Stimulated activated CD4-positive, alpha-beta T cell treated with anti-CD3 and anti-CD28 coated beads, Interleukin-4, amount 100 ng/mL, for 48 hours (primary cell): ENCODE measurements around the gene KIF17.
"Not testable (repeated sequence)": the region's sequence is repeated elsewhere in the genome, so short reads cannot be mapped to it uniquely, and the experiment has no call there.

Source experiments
- DNase-seq, 2 donors: peaks; one replicate each; pipeline ENCODE4 v3.0.0-alpha.2; 2020; ENCODE audit warnings: low read depth in 2 of 2

KIF17 gene

DNA sequence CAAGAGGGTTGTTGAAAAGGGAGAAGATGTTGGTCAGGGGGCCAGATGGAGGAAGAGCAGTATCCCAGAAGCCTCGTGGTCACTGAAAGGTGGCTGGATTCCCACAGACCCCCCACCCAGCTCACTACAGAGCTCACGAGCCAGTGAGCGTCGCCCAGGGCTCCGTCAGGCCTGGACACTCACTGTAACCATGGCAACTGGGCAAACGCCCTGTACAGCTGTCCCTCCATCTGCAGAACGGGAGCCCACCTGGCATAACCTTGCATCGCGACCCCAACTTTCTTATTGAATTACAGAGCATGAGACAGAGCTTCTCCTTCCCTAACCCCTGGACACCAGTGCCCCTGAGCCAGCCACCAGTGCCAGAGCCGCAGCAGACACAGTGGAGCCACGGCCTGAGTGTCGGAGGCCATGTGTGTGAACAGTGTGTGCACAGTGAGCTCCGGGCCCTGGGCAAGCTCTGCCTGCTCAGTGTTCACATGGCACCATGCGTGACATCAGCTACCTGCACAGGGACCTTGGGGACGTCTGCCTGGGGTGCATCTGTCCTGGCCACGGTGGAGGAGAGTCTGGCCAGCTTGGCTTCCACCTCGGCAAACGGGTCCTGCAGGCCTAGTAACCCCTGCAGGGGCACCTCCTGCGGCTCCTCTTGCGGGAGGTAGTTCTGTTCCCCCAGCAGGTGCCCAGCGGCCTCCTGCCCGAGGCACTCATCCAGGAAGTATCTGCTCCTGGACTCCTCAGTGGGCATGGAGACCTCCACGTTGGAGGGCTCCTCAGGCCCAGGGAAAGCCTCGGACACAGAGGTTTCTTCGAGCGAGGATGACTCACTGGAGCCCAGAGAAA, 30.7 kb downstream of the KIF17 start:
- no peak for DNase-seq

DNA sequence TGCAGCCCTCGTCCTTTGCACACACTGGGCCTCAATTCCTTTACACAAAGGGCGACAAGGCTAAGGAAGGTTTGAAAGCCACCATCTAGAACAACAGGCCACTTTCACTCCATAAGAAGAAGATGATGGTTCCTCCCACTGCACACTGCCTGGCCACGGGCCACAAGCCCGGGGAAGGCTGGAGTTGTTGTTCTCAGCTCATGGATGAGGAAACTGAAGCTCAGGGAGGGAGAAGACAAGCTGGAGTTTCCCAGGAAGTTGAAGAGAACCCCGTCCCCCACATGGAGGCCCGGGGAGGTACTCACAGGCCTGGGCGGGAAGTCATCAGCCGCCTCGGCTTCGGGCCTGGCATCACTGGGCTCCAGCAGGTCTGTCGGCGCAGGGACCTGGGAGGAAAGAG, 32.1 kb downstream of the KIF17 start:
- no peak for DNase-seq

DNA sequence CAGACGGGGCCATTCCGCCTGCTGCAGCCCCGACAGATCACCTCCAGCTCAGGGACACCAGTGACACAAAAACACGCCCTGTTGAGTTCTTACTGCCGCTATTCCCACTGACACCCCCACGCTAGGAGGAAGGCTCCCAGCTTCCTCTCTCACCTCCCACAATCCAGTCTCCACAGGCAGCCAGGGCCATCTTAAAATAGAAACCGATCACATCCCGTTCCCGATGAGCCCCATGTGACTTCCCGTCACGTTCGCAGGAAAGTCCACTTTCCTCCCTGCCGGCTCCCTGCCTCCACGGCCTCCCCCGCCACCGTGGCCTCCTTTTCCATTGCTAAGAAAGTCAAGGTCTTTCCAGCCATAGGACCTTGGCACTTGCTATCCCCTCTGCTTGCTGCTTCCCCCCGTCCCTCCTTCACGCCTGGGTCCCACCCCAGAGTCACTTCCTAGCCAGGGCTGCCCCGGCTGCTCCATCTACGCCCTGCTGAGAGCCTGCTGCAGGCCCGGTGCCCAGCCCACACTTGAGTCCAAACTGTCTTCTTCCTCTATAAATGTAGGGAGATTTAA, 32.6 kb downstream of the KIF17 start:
- no peak for DNase-seq

DNA sequence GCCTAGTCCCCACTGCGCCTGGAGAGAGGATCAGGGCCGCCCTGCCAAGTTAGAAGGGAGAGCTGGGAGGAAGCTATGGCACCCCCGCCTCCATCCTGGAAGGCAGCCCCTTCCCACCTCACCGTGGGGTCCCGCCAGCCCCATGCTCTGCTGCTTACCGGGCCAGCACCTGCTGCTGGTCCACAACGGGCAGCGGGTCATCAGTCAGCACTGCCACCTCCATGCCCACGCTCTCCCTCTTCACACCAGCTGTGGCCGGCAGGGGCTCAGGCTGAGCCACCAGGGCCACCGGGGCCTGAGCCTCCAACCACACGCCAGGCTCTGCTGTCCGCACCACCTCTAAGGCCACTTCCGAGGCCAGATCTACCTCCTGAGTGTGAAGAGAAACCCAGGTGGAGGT, 33.2 kb downstream of the KIF17 start:
- no peak for DNase-seq

DNA sequence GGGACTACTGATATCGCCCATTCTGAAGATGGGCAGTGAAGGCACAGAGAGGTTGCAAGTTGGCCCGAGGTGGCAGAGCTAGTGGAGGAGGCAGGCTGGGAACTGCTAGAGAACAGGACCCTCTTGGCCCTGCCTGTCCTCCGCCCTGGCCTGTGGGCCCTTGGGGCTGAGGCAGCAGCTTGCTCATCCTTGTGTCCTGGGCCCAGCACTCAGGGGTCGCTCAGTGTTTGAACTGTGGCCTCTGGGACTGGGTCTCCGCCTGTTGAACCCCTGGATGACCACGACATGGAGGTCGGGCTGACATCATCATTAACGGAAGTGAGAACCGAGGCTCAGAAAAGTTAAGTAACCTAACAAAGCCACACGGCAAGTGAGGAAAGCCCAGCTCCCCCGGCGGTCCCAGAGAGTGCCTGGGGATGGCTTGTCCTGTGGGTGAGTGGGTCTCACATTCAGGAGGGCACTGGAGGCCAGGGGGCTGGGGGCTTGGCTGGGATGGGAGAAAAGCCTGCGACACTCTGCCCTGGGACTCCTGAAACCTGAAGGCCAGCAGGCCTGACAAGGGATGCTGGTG, 33.7 kb downstream of the KIF17 start:
- DNase-seq, result no peak

DNA sequence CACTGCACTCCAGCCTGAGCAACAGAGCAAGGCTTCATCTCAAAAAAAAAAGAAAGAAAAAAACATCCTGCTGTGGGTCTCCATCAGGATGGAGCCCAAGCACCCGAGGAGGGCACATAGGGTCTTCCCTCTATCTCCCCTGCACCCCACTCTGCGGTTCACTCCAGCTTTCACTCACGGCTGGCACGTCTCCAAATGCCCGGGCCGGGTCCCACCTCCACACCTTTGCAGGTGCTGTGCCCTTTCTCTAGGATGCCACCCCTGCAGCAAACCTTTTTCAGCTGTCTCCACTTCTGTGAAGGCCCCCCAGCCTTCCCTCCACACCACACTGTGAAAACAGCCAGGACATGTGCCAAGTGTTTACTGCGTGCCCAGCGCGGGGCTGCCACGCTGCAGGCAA, 34.2 kb downstream of the KIF17 start:
- no peak for DNase-seq

DNA sequence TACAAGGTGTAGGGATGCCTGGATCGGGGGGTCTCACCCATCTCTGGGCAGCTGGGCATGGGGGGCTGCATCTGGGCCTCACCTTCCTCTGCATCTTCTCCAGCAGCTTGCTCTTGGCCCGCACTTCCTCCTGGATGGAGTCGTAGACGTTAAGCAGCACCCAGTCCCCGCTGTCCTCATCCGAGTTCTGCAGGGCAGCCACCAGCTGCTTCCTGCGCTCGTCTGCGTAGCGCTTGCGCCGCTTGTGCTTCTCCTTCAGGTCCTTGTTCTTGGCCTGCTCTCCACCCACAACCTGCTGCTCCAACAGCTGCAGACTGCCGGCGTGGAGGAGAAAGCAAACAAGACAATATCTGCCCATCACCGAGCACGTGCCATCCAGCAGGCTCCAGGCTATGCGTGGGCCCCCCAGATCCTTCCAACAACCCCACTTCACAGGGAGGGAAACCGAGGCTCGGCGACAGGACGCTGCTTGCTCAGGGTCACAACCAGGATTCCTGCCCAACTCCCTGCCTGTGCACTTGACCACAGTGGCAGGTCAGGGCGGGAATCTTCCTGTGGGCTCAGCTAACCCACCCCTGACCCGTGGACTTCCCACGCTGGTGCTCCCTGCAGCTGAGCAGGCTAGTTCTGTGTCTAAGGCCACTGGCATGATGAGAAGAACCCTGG, 35.1 kb downstream of the KIF17 start:
- DNase-seq, result no peak

DNA sequence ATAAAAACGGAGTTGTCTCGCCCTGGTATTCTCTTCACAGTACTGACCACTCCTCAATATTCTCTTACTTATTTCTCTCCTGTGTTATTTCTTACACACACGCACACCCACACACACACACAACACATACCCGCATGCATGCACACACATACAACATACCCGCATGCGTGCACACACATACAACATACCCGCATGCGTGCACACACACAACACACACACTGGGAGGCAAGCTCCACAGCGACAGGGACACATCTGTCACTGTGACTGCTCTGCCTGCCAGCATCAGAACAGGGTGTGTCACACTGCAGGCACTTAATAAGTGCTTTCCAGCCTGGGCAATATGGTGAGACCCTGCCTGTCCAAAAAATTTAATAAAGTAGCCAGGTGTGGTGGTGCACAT, 35.8 kb downstream of the KIF17 start:
- no peak for DNase-seq

DNA sequence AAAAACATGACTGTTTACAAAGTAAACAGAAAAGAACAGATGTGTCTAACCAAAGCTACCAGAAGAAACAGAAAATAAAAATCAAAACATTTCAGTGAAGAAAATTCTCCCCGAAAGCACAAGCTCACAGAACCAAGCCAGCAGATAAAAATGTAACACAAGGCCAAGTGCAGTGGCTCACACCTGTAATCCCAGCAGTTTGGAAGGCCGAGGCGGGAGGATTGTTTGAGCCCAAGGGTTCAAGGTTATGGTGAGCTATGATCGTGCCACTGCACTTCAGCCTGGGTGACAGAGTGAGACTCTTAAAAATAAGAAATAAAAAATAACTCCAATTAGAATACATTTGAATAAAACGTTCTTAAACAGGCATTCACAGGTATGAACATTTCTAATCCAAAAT, 37.5 kb downstream of the KIF17 start:
- no peak for DNase-seq

DNA sequence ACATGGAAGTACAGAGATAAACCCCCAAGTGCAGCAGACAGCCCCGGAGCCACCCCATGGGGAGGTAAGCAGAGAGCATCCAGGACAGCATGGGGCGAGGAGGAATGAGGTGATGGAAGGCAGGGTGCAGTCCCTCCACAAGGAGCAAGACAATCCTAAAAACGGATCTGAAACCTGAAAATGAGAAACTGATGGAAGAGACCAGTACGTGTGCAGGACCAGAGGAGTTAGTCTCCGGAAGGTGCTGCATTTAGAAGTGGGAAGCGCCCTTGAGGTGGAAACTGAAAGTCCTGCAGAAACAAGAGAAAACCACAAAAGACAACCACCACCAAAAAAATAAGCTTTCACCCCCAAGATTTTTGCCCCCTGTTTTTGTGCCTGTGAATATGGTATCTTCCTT, 39.2 kb downstream of the KIF17 start:
- no peak for DNase-seq

DNA sequence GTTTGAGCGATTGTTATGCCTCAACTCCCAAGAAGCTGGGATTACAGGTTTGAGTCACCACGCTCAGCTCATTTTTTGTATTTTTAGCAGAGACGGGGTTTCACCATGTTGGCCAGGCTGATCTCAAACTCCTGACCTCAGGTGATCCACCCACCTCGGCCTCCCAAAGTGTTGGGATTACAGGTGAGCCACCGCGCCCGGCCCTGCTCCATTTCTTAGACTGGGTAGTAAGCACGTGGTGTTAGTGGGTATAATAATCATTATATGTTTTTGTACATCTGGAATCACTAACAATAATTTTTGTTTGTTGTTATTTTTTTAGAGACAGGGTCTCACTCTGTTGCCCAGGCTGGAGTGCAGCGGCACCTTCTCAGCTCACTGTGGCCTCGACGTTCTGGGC, 44.2 kb downstream of the KIF17 start:
- DNase-seq, result not testable (repeated sequence)

DNA sequence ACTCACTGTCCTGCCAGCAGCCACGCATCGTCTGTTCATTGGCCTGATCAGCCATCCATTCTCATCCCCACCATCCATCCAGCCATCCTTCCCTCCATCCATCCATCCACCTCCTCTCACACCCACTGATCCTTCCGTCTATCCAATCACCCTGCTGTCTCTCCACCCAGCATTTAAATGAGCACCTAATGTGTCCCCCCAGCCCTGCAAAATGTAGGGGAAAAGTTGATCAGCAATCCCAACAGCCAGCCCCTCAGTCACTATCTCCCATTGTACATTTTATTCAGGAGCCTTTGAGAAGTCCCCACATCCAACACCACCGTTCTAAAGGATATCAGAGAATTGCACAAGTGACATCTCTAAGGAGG, 45.6 kb downstream of the KIF17 start:
- no peak for DNase-seq

DNA sequence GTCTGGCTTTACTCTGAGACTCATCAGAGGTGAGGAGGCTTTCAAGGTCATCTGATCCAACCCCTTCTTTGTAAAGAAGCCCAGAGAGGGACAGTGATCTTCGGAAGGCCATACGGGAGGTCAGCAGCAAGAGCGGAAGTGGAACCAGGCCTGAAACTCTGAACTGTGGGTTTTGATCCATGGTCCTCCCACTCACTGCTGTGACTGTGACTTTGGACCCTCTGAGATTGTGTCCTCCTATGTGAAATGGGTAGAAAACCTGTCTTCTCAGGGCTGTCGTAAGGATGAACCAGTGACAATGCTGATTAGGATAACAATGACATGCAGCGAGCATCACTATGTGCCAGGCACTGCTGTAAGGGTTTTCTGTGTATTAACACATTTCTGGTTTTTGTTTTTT, 46.9 kb downstream of the KIF17 start:
- DNase-seq, result no peak

DNA sequence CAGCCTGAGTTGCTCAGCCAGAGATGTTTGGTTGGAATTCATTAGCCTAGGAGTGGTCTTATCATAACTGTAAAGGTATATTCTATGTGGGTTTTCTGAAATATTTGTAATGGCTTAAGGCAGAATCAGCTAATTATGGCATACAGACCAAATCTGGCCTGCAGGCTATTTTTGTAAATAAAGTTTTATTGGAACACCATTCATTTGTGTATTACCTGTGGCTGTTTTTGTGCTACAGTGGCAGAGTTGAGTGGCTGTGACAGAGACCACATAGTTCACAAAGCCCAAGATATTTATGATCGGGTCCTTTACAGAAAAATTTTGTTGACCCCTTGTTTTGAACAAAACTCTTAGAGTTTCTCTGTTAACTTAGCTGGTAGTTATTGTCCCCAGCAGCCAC, 49.2 kb downstream of the KIF17 start:
- DNase-seq, result no peak

DNA sequence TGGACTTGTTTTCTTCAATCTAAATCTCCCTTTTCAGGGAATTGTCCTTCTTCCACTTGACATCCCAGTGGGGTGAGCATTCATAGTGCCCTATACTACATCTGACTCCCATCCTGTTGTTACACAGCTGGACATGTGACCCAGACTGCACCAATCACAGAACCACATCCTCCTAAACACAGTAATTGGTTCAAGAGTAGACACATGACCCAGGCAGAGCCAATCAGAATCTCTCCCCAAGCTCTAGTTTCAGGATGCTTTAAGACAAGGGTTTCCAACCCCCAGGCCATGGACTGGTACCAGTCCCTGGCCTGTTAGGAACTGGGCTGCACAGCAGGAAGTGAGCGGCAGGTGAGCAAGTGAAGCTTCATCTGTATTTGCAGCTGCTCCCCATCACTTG, 51.0 kb downstream of the KIF17 start:
- no peak for DNase-seq

DNA sequence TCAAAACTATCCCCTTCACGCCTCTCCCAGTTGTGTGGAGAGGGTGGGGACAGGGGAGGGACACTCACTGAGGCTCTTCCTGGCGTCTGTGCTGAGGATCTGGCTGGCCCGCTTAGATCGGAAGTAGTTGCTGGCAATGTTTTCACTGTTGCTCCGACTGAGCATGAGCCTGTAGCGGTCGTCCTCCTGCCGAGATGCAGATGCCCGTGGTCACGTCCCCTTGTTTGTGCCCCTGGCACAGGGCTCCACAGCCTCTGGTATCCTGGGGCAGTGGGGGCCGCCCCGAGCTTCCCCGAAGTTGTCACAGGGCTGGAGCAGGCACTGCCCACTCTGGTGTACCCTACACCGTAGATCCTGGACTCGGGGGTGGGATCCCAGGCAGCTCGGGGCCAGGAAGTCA, 51.7 kb downstream of the KIF17 start:
- no peak for DNase-seq

DNA sequence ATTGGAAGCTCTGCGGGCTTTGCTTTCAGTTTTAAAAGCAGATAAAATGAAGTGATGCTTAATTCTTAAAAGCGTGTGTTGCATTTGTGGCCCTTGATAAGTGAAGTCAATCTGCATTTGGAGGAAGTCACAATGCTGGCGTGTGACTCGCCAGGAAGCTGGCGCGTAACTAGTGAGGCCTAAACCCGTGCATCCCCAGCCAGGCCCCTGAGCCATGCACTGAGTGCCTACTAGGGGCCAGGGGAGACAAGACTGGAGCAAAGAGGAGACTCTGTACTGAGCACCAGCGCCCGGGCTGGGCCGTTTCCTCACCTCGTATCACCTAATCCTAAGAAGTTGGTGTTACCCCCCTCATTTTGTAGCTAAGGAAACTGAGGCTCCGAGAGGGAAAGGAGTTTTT, 52.1 kb downstream of the KIF17 start:
- DNase-seq, result no peak

DNA sequence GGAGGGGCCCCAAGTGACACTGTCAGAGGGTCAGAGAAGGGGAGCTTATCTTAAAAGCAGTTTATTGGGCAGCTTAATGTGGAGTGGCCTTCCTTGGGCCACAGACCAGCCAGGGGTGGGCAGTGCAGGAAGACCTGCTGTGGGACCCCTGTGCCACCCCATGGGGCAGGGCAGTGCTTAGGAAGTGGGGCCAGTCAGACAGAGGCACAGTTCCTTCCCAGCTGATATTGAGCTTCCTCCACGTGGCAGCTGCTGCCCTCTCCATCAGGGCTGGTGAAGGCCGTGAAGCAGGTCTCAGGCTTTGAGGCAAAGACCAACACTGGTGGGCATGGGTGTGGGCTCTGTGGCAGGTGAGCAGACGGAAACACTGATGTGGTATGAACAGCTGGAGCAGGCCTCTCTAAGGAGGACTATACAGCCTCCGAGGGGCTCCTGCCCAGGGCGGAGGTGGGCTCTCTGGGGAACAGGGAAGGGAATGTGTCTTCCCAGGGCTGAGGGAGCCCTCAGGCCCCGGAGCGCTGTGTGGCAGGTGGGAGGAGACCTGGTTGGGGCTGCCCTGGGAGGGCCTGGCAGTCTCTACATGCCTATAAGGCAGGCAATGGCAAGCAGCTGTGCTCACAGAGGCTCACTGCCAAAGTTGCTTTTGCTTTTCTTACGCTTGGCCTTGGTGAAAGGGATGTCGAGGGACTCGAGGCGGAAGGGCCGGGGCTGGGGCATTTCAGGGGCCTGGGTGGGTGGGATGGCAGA, 53.7 kb downstream of the KIF17 start:
- DNase-seq, result no peak

DNA sequence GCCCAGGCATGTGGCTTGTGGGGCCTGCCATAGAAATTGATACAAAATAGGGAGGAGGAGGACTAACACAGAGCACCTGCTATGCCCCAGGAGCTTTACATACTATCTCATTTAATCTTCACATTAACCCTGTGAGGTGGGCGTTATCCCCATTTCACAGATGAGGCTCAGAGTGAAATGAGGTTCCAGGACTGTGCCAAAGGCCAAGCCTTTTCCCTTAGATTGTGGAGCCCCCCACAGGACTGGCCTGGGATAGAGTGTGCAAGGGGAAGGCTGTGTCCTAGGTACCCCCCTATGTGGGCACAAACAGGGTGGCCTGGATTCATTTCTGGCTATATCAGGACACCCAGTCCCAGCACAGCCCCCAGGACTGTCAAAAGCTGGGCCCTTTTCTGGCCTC, 54.4 kb downstream of the KIF17 start:
- DNase-seq, result no peak

DNA sequence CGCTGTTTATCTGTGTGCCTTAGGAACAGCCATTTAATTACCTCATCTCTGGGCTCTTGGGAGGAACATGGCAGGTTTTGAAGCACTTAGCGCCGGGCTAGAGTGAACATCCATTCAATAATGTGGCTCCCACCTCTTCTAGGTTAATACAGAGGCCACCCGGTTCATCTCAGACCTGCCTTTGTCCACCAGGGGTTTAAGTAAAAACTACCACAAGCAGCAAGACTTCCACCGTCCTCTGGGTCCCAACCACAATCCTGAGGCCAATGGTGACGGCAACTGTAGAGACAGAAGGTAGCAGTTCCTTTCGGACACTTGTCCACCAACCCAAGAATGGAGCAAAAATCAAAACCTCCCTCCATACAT, 55.7 kb downstream of the KIF17 start:
- DNase-seq, result no peak

DNA sequence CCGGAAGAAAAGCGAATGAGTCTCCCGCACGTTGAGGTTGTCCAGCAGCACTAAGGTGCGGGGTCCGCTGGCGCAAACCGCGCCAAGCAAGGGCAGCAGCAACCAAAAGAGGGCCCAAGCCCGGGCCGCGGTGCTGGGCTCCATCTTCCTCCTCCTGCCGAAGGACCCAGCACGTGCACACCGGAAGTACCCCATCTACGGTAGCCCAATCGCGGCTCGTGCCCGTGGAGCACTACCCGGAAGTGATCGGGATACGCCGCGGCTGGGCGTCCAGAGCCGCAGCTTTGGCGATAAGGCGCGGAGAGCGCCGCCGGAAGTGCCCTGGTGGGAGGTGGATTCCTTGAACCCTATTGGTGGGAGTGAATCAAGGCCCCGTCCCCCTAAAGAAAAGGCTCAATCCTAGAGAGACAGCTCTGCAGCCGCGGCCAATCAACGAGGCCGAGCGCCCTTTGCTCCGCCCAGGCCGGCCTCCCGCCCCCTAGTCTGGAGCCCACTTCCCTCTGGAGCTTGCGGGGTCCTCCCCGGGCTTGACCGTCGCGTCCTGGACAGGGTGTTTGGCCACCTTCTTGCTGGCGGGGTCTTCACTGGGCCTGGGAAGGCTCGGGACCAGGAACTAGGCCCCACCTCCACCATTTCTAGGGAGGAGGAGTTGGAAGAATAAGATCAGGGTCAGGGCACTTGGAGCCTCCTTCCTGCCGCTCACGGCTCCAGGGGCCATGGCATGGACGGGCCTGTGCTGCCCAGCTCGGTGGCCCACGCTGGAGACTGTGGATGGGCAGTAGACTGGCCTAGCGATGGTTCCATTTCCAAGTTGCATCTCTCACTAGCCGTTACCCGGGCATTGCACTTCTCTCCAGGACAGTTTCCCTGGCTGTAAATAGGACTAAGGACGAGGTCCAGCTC, 56.3 kb downstream of the KIF17 start, which contains the start of gene DDOST:
DDOST (minus strand) TSS at position 163 of the 903 bp plus-strand sequence; CDS start at position 144, 19 bp downstream.
- DNase-seq, result peak; percentile 88 to 93
